Measurements from ENCODE around the gene CXADR.

DNA sequence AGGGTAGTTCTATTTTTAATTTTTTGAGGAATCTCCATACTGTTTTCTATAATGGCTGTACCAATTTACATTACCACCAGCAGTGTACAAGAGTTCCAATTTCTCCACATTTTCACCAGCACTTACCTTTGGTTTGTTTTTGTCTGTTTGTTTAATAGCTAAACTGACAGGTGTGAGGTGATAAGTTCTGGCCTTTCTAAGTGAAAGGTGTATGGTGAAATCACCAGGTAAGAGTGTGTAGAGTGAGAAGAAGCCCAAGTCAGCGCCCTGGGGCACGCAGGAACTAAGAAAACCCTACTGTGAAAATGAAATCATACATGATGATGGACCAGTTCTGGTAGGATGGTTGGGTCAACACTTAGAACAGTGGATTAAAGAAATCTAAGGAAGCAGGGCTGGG, 65.3 kb downstream of the CXADR start:
- TF ChIP-seq EP300 (IDR thresholded peaks at IDR 0.05), result no peak
- TF ChIP-seq, protein P1, sequence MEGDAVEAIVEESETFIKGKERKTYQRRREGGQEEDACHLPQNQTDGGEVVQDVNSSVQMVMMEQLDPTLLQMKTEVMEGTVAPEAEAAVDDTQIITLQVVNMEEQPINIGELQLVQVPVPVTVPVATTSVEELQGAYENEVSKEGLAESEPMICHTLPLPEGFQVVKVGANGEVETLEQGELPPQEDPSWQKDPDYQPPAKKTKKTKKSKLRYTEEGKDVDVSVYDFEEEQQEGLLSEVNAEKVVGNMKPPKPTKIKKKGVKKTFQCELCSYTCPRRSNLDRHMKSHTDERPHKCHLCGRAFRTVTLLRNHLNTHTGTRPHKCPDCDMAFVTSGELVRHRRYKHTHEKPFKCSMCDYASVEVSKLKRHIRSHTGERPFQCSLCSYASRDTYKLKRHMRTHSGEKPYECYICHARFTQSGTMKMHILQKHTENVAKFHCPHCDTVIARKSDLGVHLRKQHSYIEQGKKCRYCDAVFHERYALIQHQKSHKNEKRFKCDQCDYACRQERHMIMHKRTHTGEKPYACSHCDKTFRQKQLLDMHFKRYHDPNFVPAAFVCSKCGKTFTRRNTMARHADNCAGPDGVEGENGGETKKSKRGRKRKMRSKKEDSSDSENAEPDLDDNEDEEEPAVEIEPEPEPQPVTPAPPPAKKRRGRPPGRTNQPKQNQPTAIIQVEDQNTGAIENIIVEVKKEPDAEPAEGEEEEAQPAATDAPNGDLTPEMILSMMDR (IDR thresholded peaks at IDR 0.05), result no peak

Data from sigmoid colon (tissue), 4 donors.